ENCODE results near the gene STX16.

- TF ChIP-seq POLR2A (IDR thresholded peaks at IDR 0.05; ENCODE audit: low read length) (no peak), GATA1 (IDR thresholded peaks at IDR 0.05; ENCODE audit: low read depth, low read length) (no peak)
Observed at GRCh38 chr20:58723628-58723984, 72.5 kb downstream of the STX16 start.
